Coronary artery (tissue), 2 donors: ENCODE measurements around the gene RNF26.

Experiments used
- DNase-seq: peaks from one replicate; pipeline ENCODE4 v3.0.0-alpha.2; 2017; ENCODE audit warnings: low spot score
- H3K27ac ChIP-seq, 2 donors: fragments of 200-600 bp; sonication (generic); one replicate each; pipeline ENCODE4 v1.5.1; 2016 to 2019
- H3K4me3 ChIP-seq: fragments of 200-600 bp; sonication (generic); 2 replicates; pipeline ENCODE4 v1.5.1; 2016; ENCODE audit warnings: mild to moderate bottlenecking, moderate library complexity
- CTCF ChIP-seq: fragments of 200-600 bp; sonication (generic); IDR thresholded peaks from one replicate; pipeline ENCODE4 v1.5.1; 2019; ENCODE audit warnings: antibody characterized with exemption

Gene RNF26

GRCh38 chr11:119377112-119377901 lies 43.0 kb downstream of the RNF26 start:
- peak overlapping the region in 1 of 2 donors; percentile 18 for H3K27ac ChIP-seq
- TF ChIP-seq CTCF: no peak
- no peak for DNase-seq
- no peak overlapping the region for H3K4me3 ChIP-seq

GRCh38 chr11:119377961-119378667 lies 43.8 kb downstream of the RNF26 start:
- no peak for DNase-seq
- no peak overlapping the region for H3K27ac ChIP-seq
- TF ChIP-seq CTCF: no peak
- H3K4me3 ChIP-seq: no peak overlapping the region

GRCh38 chr11:119378851-119379465 lies 44.6 kb downstream of the RNF26 start:
- TF ChIP-seq CTCF: no peak
- DNase-seq: no peak
- H3K4me3 ChIP-seq: no peak overlapping the region
- H3K27ac ChIP-seq: no peak overlapping the region

- no peak for DNase-seq
- Histone ChIP-seq H3K4me3 (no peak overlapping the region), H3K27ac (no peak overlapping the region)
- TF ChIP-seq CTCF: no peak
Measured at GRCh38 chr11:119380160-119380826, 46.0 kb downstream of the RNF26 start.

- H3K4me3 ChIP-seq: peak overlapping the region; percentile 73
- TF ChIP-seq CTCF: no peak
- peak overlapping the region in 1 of 2 donors; percentile 51 for H3K27ac ChIP-seq
- no peak for DNase-seq
Measured at GRCh38 chr11:119380827-119381180, 46.5 kb downstream of the RNF26 start.

GRCh38 chr11:119381181-119381988 lies 47.1 kb downstream of the RNF26 start, which contains the start of gene USP2:
Gene USP2 (minus strand): TSS chr11:119381690. CDS start chr11:119373480, 8,210 bp downstream.
- peak within 1 kb of the TSS; percentile 73 for H3K4me3 ChIP-seq
- H3K27ac ChIP-seq: peak within 1 kb of the TSS; percentile 38 to 51
- TF ChIP-seq CTCF: peak; percentile 76
- DNase-seq: peak; percentile 98
